GM12801 (cell line): ENCODE measurements around the gene ITPR2.

Experiments
- TF ChIP-seq, protein P1 (sequence below): IDR thresholded peaks from one replicate; pipeline ENCODE4 v1.5.1; 2011; ENCODE audit warnings: control low read depth; ENCODE audit not compliant: insufficient read length; ENCODE audit errors: extremely low read depth

Gene ITPR2

DNA sequence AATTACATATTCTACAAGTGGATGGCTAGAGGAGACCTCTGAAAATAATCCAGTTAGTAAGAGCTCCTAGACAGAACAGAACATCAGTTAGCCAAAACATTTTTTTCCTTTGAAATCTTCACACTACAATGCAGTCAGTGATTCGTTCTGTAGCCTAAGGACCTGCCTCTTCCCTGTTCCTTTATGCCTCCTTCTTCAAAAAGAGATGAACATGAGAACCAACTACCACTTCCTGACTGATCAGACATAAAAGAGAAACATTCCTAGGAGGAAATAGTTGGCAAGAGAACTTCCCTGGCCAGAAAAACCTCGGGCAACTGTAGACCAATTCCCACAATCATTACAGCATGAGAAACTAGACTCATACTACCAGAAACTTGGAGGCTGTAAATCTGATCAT lies 29.4 kb downstream of the ITPR2 start:
- TF ChIP-seq, protein P1, sequence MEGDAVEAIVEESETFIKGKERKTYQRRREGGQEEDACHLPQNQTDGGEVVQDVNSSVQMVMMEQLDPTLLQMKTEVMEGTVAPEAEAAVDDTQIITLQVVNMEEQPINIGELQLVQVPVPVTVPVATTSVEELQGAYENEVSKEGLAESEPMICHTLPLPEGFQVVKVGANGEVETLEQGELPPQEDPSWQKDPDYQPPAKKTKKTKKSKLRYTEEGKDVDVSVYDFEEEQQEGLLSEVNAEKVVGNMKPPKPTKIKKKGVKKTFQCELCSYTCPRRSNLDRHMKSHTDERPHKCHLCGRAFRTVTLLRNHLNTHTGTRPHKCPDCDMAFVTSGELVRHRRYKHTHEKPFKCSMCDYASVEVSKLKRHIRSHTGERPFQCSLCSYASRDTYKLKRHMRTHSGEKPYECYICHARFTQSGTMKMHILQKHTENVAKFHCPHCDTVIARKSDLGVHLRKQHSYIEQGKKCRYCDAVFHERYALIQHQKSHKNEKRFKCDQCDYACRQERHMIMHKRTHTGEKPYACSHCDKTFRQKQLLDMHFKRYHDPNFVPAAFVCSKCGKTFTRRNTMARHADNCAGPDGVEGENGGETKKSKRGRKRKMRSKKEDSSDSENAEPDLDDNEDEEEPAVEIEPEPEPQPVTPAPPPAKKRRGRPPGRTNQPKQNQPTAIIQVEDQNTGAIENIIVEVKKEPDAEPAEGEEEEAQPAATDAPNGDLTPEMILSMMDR, result no peak

DNA sequence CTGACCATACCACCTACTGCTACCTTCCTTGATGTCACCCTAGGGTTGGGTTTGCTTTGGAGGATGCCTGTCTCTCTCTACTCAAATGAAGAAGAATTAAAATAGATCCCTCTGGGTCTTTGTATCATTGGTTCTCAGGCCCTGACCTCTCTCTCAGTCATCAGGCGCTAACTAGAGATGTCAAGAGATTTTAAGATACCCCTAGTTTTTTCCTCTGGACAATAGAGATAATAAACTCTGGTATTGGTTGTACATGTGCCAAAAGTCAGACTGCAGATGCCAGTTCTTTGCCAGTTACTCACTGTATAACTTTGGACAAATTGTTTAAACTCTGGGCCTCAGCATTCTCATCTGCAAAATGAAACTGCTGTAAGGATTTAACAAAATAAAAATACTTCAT lies 31.5 kb downstream of the ITPR2 start:
- TF ChIP-seq, protein P1, result no peak

DNA sequence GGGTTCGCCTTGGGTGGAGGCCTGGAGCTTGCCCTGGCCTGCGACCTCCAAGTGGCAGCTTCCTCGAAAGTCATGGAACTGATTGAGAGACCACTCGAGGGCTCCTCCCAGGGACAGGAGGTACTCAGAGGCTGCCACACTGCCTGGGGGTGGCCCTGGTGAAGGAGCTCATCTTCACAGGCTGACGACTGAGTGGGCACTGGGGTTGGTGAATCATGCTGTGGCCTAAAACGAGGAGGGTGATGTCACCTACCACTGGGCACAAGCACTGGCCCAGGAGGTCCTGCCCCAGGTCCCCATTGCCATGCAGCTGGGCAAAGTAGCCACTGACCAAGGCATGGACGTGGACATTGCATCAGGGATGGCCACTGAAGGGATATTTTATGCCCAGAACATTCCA lies 32.1 kb downstream of the ITPR2 start:
- TF ChIP-seq, protein P1, result no peak

DNA sequence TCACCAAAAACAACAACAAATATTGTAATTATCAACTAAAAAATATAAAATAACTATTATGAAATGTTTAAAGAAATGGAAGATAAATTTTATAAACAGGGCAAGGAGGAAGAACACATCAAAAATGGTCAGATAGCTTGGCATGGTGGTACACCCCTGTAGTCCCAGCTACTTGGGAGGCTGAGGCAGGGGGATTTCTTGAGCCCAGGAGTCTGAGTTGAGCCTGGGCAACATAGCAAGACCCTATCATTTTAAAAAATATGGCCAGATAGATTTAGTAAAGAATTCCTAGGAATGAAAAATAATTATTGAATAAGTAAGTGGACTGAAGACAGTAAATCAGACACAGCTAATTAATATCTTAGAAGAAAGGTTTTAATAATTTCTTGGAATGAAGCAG lies 32.6 kb downstream of the ITPR2 start:
- TF ChIP-seq, protein P1, result no peak

DNA sequence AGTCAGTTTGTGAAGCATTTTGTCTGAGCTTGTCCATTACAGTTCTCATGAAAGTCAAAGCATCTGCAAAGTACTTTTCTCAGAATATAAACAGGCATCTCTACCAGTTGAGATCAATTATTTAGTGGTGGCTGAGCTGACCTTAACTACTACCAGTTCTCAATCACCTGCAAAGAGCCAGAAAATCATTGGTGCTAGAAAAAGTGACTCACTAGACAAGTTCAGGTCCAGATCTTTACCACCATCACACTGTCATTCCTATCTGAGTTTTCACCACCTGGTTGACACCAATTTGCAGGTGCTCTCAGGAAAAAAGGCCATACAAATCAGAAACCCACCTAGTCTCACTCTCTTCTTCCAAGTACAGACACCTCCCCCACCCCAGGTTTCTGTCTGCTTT lies 33.3 kb downstream of the ITPR2 start:
- TF ChIP-seq, protein P1, result no peak

DNA sequence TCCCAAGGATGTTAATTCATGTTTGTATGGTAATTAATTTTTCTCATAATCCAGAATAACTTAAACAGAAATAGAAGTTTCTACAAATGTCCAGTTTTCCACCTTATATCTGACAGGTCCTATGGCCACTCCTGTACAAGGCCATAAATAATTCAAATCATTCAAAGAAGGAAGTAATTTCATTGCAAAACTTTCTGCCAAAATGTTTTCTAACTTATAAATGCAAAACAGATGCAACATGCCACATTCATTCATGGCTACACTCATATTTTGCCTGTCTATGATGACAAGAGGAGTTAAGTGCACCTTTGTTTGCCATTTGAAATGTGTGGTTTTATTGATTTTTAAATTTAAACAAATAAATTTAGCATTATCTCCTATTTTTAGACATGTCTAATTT lies 34.4 kb downstream of the ITPR2 start:
- TF ChIP-seq, protein P1, result no peak

DNA sequence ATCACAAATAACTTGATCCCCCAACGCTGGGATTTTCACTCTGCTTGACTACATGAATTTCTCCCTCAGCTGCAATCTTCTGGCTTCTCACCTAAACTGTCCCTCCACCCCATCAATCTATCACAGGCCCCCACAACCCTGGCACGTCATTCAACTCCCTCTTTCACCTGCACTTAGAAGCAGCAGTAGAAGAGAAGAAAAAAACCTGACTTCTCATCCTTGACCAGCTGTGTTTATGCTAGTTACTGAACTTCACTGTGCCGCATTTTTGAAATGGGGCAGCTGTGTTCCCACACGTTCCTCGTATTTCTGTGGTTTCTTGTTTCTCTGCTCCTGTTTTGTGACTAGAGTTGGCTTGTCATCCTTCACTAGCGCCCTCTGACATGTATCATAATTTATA lies 35.0 kb downstream of the ITPR2 start:
- TF ChIP-seq, protein P1, result no peak

DNA sequence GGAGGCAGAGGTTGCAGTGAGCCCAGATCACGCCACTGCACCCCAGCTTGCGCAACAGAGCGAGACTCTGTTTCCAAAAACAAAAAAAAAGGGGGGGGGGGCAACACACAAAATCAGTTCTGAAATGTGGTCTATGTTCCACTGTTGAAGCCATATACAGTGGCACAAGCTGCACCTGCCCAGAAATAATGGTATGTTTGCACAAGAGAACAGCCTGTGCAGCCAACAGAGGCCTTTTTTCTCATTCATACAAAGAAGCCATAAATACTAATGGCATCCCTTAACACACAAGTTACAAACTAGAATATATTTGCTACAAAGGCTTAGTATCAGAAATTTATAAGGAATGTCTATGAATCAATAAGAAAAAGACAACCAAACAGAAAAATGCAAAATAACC lies 37.1 kb downstream of the ITPR2 start:
- TF ChIP-seq, protein P1, result no peak
